Suprapubic skin (tissue), 4 donors: Measurements from ENCODE around the gene PUM2.
A peak's percentile ranks its signal among the peaks of the same experiment; 100 is the strongest.

Experiments
- CTCF ChIP-seq, 2 donors: fragments of 200-600 bp in 1 of 2; fragments of 450-650 bp in 1 of 2; sonication (generic) in 1 of 2; IDR thresholded peaks; one replicate each; pipeline ENCODE4 v1.5.1; 2016 to 2019; ENCODE audit warnings: antibody characterized with exemption in 2 of 2, mild to moderate bottlenecking in 1 of 2, moderate library complexity in 1 of 2
- EP300 ChIP-seq: sonication (generic); formaldehyde crosslinking; IDR thresholded peaks from one replicate; pipeline ENCODE4 v1.6.1; 2017; ENCODE audit warnings: antibody characterized with exemption
- POLR2A ChIP-seq, 2 donors: fragments of 450-650 bp; IDR thresholded peaks; one replicate each; pipeline ENCODE4 v1.6.1; 2017; ENCODE audit warnings: antibody characterized with exemption in 2 of 2, mild to moderate bottlenecking in 2 of 2, moderate library complexity in 2 of 2
- POLR2AphosphoS5 ChIP-seq, 3 donors: sonication (generic); formaldehyde crosslinking; IDR thresholded peaks; one replicate each; pipeline ENCODE4 v1.6.1; 2017; ENCODE audit warnings: antibody characterized with exemption in 3 of 3

- peak in 1 of 3 donors; percentile 67 for TF ChIP-seq POLR2AphosphoS5 (IDR thresholded peaks at IDR 0.05)
- no peak for TF ChIP-seq CTCF (IDR thresholded peaks at IDR 0.05)
- no peak for TF ChIP-seq POLR2A (IDR thresholded peaks at IDR 0.05)
- no peak for TF ChIP-seq EP300
Observed at GRCh38 chr2:20356042-20356441, 5.4 kb upstream of the PUM2 start.
